ENCODE measurements around the gene SSU72.
"Not testable (repeated sequence)": the region's sequence is repeated elsewhere in the genome, so short reads cannot be mapped to it uniquely, and the experiment has no call there.

The SSU72 gene

DNA sequence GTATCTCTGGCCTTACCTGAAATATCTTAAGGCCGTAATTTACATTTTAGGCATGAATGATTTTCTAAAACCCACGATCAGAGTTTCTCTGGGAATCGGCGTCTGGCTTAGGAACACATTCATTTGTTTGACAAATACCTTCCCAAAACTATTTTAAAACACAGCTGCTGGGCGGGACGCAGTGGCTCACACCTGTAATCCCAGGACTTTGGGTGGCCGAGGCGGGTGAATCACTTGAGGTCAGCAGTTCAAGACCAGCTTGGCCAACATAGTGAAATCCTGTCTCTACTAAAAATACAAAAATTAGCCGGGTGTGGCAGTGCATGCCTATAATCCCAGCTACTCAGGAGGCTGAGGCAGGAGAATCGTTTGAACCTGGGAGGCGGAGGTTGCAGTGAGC lies 17.7 kb downstream of the SSU72 start:
- not testable (repeated sequence) for DNase-seq

GRCh38 chr1:1556505-1556904 lies 18.2 kb downstream of the SSU72 start:
- DNase-seq: no peak

- DNase-seq: no peak
Measured at GRCh38 chr1:1554926-1555915, 19.4 kb downstream of the SSU72 start.

DNA sequence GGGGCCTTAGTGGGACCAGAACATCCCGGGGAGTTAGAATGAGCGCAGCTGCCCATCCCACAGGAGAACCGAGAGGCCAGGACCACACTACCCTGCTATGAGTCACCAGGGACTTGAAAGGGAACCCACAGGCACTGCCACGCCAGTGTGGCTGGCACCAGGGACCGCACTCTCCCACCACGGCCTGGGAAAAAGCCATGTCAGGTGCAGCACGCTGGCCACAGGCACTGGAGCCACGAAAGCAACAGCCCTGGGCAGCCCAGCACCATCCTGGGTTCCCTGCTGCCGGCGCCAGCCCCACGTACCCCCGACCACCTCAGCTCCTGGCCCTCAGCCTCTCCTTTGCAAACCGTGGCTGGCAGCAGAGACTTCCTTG lies 20.1 kb downstream of the SSU72 start:
- no peak for DNase-seq

DNA sequence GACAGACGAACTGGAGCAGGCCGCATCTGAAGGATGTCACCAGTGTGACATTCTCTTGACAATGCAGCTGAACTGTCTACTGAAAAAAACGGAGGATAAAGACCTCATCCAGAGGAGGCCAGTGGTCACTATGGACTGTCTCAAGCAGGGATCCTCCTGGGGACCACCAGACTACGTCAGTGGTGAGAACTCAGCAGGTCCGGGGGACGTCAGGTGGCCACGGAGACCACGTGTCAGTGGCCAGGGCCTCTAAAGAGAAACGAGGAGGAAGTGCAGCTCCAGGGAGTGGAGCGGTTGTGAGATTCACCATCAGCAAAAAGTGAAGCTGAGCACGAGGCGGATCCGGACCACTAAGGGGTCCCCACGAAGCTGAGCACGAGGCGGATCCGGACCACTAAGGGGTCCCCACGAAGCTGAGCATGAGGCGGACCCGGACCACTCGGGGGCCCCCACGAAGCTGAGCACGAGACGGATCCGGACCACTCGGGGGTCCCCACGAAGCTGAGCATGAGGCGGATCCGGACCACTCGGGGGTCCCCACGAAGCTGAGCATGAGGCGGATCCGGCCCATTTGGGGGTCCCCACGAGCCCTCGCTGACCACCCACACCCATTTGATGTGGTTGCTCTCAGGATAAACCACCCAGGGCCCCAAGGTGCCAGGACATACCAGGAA lies 20.7 kb downstream of the SSU72 start:
- no peak for DNase-seq

DNA sequence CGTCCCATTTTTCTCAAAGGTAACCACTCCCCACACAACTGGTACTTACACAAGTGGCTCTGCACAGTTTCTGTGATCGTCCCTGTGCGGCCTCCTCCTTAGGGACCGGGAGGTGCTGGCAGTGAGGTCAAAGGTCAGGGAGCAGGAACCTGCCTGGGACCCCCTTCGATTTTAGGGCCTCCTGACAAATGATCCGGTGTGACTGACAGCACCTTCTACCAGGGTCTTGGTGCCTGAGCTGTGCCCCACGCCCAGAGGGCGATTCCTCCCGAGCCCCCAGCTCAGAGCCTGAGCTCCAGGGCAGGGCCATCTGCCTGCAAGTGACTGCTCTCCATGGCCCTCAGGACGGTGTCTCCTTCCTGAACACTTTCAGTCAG lies 22.4 kb downstream of the SSU72 start:
- no peak for DNase-seq

DNA sequence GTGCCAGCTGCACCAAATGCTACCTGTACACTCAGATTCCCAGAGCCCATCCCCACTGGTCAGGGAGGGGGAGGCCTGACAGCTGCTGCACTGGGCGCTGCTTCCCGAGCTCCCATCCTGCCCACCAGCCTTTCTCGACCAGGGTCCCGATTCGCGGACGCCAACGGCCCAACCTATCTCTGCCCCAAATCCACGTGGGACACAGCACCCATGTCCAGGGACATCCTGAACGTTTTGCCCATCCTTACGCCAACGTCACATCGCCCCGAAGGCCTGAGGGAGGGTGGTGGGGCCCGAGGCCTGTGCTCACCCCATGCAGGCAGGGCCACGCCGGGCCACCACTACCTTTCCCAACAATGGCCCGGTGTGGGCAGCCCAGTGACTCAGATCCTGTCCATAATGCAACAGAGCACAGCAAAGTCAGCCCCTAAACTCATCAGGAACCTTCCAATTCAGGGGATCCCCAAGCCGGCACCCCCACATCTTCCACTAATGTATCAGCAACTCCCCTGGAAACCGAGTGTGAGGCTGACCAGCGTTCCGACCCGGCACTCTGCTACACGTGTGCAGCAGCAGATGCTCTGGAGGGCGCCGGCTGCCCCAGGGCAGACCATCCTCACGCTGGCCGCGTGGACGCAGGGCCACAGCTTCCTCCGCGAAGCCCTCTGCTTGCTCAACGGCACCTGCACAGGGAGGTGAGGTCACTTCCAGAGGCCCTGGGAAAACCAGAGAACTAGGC lies 23.0 kb downstream of the SSU72 start:
- no peak for DNase-seq

GRCh38 chr1:1550591-1551432 lies 23.9 kb downstream of the SSU72 start:
- DNase-seq: no peak

DNA sequence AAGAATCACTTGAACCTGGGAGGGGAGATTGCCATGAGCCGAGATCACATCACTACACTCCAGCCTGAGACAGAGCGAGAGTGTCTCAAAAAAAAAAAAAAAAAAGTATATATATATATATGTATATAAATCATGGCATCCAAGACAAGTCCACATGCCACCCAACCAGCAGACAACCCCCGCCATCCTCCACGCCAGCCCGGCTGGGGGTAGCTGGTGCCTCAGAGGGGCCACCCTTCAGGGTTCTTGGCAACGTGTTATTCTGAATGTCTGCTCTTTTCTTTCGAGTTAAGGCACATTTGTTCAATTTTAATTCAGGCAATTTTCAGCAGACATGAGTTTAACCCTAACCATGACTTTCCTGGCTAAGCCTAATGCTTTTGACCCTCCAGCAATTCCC lies 24.6 kb downstream of the SSU72 start:
- DNase-seq: no peak

DNA sequence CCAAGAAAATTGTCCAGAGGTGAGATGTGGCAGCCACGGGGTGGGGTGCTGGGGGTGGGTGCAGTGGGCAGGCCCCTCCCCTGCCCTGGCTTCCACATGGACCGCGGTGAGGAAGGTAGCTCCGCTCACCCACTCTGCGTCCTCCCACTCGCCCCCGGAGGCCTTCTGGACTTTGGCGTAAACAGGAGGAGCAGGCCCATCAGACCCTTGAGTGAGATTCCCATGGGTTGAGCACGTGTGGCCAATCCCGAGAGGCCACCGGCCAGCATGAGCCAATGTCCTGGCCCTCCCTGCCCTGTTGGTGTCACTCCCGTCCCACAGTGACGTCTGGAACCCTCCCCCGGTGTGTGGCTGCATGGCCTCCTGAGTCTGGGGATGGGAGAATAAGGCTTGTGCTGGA lies 26.1 kb downstream of the SSU72 start:
- DNase-seq: no peak

GRCh38 chr1:1547476-1547875 lies 27.2 kb downstream of the SSU72 start:
- no peak for DNase-seq

- no peak for DNase-seq
Measured at GRCh38 chr1:1547011-1547410, 27.7 kb downstream of the SSU72 start.

DNA sequence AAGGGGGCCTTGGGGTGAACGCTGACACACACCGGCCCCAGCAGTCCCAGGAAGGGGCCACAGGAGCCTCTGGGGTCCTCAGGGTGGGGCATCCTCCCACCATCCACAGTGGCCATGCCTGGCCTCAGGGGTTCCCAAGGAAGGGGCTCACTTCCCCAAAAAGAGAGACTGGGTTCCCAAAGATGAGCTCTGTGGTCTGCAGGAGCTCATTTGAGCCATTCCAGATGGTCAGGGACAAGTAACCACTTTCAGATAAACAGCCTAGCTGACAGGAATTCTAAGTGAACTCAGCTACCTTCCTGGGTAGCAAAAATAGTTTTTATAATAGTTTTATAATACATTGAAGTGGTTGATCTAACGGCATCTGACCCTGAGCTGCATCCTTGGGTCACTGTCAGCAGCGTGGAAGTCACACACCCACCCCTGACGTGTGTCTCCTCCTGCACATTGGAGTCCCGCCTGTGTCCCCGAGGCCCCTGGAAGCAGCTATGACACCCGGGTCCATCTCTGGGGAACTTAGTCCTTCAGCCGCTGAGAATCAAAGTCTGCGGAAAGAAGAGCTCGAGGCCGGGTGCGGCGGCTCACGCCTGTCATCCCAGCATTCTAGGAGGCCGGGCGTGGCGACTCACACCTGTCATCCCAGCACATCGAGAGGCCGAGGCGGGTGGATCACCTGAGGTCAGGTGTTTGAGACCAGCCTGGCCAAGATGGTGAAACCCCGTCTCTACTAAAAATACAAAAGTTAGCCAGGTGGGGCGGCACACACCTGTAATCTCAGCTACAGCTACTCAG lies 28.5 kb downstream of the SSU72 start:
- DNase-seq: no peak

- no peak for DNase-seq
Measured at GRCh38 chr1:1544544-1544943, 30.1 kb downstream of the SSU72 start.

DNA sequence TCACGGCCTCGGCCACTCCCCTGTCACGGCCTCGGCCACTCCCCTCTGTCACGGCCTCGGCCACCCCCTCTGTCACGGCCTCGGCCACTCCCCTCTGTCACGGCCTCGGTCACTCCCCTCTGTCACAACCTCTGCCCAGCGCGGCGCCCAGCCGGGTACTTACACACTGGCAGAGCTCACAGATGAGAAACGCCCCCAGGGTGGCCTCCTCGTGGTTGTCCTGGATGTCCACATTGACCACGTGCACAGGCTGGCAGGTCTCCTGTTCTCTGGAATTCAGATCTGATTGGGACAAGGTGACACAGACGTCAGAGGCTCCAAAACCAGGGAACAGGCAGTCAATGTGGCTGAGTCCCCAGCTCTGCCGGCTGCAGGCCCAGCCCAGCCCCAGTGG lies 31.0 kb downstream of the SSU72 start:
- DNase-seq: no peak

GRCh38 chr1:1542766-1543705 lies 31.6 kb downstream of the SSU72 start:
- no peak for DNase-seq

DNA sequence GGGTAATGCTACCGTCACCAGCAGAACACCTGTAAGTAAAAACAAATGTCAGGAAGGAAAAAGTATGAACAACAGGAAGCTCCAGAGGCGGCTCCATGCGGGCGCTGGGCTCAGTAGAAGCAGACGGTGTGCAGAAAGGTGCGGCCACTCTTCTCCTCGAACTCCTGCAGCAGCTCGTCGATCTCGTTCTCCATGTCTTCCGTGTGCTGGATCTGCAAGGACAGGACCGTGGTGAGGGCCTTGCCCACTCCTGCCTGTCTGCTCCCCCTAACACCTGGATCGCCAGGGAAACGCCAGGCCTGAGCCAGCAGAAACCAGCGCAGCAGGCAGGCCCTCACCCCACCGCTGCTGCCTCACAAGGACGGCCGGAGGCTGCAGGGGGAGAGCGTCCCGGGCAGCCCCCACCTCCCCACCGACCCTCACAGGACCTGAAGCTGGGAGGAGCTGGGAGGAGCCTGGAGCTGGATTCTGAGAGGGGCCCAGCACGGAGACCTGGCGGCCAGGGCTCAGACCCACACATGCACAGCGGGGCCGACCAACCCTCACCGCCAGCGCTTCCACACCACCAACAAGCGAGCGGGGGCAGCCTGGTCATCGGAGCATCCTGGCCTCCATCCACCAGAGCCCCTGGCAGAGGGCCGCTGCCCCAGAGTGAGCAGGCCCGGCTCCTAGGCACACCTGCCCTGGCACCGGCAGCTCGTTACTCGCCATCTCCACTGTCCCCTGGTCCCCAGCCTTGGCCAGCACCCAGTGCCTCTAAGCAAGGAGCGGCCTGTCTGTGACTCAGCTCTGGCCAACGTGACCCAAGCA lies 32.5 kb downstream of the SSU72 start:
- DNase-seq: no peak

GRCh38 chr1:1540818-1541628 lies 33.6 kb downstream of the SSU72 start:
- DNase-seq: no peak

Data from activated gamma-delta T cell treated with Interleukin-2 at 50 U/mL for 16 hours (primary cell).